Activated T-helper 1 cell treated with Interleukin-2 at 50 U/mL for 16 hours (primary cell): Measurements from ENCODE around the gene ECEL1.
"Not testable (repeated sequence)": the region's sequence is repeated elsewhere in the genome, so short reads cannot be mapped to it uniquely, and the experiment has no call there.

ENCODE experiments used
- DNase-seq: peaks from one replicate; pipeline ENCODE4 v3.0.0-alpha.2; 2020; ENCODE audit warnings: low read depth

The ECEL1 gene

DNA sequence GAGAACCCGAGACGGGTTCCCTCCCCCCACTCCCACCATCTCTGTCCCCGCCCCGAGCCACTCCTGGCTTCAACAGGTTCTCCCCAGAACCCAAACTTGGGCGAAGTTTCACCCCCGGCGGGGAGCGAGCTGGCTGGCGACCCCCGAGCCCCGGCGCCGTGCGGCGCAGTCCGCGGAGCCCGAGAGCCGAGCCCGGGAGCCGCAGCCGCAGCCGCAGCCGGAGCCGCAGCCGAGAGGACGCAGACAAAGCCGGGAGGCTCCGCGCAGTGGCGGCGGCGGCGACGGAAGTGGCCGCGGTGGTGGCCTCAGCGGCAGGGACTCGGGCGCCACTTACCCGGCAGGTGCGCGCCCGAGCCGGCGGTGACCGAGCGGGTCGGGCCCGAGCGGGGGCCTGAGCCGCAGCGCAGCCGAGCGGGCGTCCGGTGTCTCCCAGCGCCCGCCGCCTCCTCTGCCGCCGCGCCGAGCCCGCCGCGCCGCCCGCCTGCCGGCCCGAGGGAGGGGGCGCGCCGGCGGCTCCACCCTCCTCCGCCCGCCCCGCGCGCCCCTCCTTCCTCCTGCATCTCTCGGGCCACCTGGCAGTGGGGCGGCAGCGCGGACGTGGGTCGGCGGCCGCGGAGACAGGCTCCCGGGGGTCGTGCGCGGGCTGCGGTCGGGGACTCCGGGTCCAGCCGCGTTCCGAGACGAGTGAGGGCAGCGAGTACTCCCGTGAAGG lies at the start of gene ECEL1:
Gene ECEL1, minus strand, starts transcription at position 450 of the 712 bp plus-strand sequence. CDS start 1,181 bp downstream, outside the sequence.
- DNase-seq, result no peak

- no peak for DNase-seq
These were observed 49.4 kb upstream of the ECEL1 start for GRCh38 chr2:232537079-232537478.

DNA sequence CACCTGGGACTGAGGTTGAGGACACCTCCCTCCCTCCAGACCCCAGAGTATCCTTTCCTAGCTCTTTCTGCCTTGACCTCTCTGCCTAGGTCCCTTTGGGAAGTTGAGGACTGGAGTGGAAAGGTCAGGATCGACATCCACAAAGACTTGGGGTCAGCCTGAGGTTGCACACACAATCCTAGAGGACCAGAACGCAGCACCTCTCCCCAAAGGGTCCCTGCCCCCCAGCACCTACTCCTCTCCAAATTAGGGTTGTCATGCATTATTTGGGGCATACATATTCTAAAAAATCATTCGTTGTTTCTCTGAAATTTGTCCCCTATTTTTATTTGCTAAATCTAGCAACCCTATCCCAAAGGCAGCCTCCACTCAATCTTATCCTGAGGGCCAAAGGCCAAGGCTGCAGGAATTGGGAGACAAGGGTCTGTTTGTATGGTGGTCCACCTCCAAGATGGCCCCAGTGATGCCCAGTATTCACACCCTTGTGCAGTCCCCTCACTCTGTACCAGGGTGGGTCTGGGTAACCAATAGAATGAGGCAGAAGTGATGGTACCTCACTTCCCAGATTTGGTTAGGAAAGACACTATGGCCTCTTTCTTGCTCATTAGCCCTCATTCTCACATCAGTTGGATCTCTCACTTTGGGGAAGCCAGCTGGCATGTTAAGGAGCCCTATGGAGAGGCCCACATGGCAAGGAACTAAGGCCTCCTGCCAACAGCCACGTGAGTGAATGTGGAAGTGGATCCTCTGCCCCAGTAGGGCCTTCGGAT lies 48.3 kb upstream of the ECEL1 start:
- DNase-seq, result no peak

GRCh38 chr2:232534940-232535651 lies 47.5 kb upstream of the ECEL1 start:
- no peak for DNase-seq

DNA sequence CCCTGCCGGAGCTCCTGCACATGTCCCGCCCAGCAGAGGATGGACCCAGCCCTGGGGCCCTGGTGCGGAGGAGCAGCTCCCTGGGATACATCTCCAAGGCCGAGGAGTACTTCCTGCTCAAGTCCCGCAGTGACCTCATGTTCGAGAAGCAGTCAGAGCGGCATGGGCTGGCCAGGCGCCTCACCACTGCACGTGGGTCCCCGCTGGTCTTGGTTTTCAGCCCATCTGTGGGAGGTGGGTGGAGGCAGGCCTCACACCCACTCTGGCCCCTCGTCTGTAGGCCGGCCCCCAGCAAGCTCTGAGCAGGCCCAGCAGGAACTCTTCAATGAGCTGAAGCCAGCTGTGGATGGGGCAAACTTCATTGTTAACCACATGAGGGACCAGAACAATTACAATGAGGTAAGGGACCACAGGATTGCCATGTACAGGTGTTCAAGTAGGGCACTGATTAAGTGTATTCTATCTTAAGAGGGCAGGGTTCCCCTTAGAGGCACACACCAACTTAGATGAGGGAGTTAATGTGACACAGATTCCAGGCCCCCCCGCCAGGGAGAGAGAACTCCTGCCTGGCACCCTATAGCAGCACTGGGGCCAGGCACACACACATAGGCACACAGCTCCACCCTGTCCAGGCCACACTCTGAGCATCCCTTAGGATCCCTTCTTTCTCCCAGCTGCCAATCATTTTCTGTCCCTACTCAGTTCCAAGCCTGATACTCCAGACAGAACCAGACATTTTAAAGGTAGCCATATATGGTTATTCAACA lies 46.5 kb upstream of the ECEL1 start:
- no peak for DNase-seq

GRCh38 chr2:232532821-232533220 lies 45.2 kb upstream of the ECEL1 start:
- DNase-seq, result not testable (repeated sequence)

GRCh38 chr2:232532419-232532818 lies 44.8 kb upstream of the ECEL1 start:
- DNase-seq, result no peak

GRCh38 chr2:232530626-232531260 lies 43.1 kb upstream of the ECEL1 start:
- no peak for DNase-seq

- no peak for DNase-seq
These were observed 42.3 kb upstream of the ECEL1 start for GRCh38 chr2:232529806-232530547.

- DNase-seq, result no peak
These were observed 41.3 kb upstream of the ECEL1 start for GRCh38 chr2:232528746-232529460.

GRCh38 chr2:232527905-232528470 lies 40.4 kb upstream of the ECEL1 start:
- no peak for DNase-seq

DNA sequence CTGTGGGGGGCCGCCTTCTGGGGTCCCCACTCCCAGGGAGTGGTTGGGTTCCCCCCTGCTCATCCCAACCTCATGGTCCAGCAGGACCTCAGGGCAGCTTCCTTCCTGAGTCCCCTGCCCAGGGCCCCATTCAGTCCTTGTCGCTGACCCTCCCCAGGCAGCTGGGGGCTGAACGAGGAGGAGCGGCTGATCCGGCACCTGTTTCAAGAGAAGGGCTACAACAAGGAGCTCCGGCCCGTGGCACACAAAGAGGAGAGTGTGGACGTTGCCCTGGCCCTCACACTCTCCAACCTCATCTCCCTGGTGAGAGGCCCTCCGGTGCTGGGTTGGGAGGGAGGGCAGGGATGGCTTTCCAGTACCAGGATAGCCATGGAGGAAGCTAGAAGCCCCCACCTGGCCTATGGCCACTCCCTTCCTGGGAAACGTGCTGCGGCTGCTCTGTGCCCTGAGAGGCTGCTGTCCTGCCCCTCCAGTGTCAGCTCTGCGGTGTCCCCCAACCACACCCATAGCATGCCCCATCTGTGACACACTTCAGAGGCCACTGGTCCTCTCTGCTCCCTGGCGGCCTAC lies 38.8 kb upstream of the ECEL1 start:
- no peak for DNase-seq

GRCh38 chr2:232525791-232526371 lies 38.2 kb upstream of the ECEL1 start, which contains the start of gene CHRND:
CHRND (plus strand) TSS chr2:232526160; CDS start chr2:232526216, 56 bp downstream.
- no peak for DNase-seq

DNA sequence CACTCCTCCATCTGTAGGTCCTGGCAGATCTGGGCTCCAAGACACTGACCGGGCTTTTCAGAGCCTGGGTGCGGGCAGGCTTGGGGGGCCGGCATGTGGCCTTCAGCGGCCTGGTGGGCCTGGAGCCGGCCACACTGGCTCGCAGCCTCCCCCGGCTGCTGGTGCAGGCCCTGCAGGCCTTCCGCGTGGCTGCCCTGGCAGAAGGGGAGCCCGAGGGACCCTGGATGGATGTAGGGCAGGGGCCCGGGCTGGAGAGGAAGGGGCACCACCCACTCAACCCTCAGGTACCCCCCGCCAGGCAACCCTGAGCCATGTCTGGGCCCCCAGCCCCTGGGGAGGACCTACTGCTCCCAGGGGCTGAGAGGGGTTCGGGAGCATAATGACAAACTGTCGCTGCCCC lies 37.6 kb upstream of the ECEL1 start:
- DNase-seq, result no peak

DNA sequence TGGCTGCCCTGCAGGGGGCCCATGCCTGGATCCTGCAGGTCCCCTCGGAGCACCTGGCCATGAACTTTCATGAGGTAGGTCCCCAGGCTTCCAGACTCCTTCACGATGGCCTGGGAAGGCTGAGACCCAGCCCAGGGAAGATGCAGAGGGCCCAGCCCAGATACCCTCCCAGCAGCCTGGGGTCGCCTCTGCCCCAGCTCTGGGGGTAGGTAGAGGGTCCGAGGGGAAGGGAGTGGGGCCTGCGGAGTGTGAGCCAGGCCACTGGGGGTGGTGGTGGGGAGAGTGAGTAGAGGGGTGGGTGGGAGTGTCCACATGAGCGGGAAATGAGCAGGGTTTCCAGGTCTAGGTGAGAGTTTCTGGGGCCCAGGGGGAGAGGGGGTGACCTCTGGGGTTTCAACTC lies 37.1 kb upstream of the ECEL1 start:
- no peak for DNase-seq

- no peak for DNase-seq
These were observed 36.3 kb upstream of the ECEL1 start for GRCh38 chr2:232523682-232524597.

GRCh38 chr2:232523402-232523681 lies 35.7 kb upstream of the ECEL1 start:
- no peak for DNase-seq
